HFF-Myc (cell line): ENCODE results near the gene SHROOM2.

Source experiments
- DNase-seq: peaks from one replicate; pipeline ENCODE4 v3.0.0-alpha.2; 2011; ENCODE audit warnings: low read depth; ENCODE audit errors: extremely low read depth
- H3K4me3 ChIP-seq: replicated peaks from 2 replicates; pipeline ENCODE4 v1.5.1; 2011; ENCODE audit warnings: low read depth, mild to moderate bottlenecking, control low read depth, low read length
- CTCF ChIP-seq: IDR thresholded peaks from 2 replicates; pipeline ENCODE4 v1.5.1; 2012; ENCODE audit warnings: mild to moderate bottlenecking, low read depth, low read length, control low read depth; ENCODE audit errors: missing control alignments

Gene SHROOM2

GRCh38 chrX:9907645-9908387 lies 121.6 kb downstream of the SHROOM2 start:
- no peak overlapping the region for H3K4me3 ChIP-seq
- no peak for DNase-seq
- no peak for TF ChIP-seq CTCF

DNA sequence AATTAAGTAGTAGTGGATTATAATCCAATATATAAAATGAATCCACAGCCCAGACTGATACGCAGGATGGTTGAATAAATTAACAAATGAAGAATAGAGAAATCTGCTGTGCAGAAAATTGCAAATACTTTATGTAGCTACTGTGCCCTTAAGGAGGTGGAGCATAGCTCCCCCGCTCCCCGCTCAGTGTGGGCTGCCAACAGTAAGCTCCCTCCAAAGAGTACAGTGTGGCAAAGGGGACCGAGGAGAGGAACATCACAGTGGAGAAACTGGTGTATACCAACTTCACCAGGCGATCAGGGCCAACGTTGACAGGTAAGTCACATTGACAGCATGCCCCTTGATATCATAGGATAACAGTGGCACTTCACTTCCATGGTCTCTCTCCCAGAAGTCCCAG lies 123.0 kb downstream of the SHROOM2 start:
- no peak for TF ChIP-seq CTCF
- DNase-seq: no peak
- H3K4me3 ChIP-seq: no peak overlapping the region

DNA sequence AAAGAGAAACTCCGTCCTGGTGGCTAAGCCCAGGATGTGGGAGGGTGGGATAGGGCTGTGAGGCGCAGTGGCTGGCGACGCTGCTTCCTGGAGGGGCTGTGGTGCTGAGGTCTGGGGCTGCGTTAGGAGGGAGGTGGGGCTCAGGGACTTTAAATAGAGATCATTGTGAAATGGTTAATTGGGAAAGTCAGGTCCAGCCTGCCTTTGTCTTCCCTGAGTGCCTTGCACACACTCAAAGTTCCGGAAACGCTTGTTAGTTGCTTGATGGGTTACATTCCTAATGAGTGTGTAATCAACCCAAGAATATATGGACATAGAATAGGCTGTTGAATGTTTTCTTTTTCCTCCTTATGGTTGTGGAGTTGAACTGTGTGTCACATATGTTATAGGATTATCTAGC lies 125.3 kb downstream of the SHROOM2 start:
- no peak for DNase-seq
- TF ChIP-seq CTCF: no peak
- H3K4me3 ChIP-seq: no peak overlapping the region

- TF ChIP-seq CTCF: no peak
- peak overlapping the region; percentile 15; the same call in 1 of the 2 replicates for H3K4me3 ChIP-seq
- no peak for DNase-seq
These were observed 126.3 kb downstream of the SHROOM2 start for GRCh38 chrX:9912351-9913145.

DNA sequence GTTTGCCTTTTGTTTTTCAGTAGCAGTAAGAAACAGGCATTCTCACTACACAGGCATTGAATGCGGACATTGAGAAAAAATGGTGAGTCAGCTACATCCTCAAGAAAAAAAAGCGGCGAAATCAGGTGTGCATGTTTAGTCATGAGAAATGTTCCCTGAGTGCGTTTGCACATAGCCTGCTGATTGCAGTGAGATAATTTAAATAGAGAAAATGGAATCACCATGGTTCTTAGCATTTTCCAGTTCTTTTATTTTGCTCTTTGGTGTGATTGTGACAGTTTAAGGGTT lies 126.9 kb downstream of the SHROOM2 start:
- DNase-seq: no peak
- no peak overlapping the region for H3K4me3 ChIP-seq
- no peak for TF ChIP-seq CTCF

DNA sequence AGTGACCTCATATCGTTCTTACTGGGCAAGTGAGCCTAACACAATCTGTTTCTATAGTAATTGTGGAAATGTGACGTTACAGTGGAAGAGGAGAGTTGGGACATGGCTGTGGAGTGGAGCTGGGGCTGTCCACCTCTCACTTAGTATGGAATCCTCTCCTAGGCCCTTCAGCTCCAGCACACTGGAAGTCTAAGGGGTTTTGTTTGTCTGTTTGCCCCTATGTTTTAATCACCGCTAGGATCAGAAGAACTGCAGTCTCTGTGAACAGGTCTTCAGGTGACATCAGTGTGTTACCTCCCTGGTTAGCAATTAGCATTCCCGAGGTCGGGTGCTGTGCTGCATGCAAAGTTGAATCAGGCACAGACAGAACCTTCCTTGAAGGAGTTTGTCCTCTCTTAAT lies 131.6 kb downstream of the SHROOM2 start:
- DNase-seq: no peak
- TF ChIP-seq CTCF: no peak
- H3K4me3 ChIP-seq: no peak overlapping the region
